Upper lobe of right lung (tissue), 1 donor: ENCODE results near the gene ATP13A3. TPM values are rescaled to one million over a fixed set of nuclear protein-coding genes. Genes with fewer than 3 reads are reported as not detected.

Source experiments
- ATAC-seq: fragments of 200-7000 bp; cut with Tn5 transposase; one replicate; pipeline ENCODE4 v1.9.1; 2020; ENCODE audit warnings: mild to moderate bottlenecking, moderate library complexity
- DNase-seq: peaks from one replicate; pipeline ENCODE4 v3.0.0-alpha.2; 2020
- H3K27ac ChIP-seq: fragments of 200-600 bp; one replicate; pipeline ENCODE4 v1.8.0; 2022
- H3K27me3 ChIP-seq: fragments of 200-600 bp; one replicate; pipeline ENCODE4 v1.8.0; 2022; ENCODE audit warnings: mild to moderate bottlenecking
- H3K36me3 ChIP-seq: fragments of 200-600 bp; one replicate; pipeline ENCODE4 v1.8.0; 2022
- H3K4me1 ChIP-seq: fragments of 200-600 bp; one replicate; pipeline ENCODE4 v1.8.0; 2022
- H3K4me3 ChIP-seq: fragments of 200-600 bp; one replicate; pipeline ENCODE4 v1.8.0; 2022; ENCODE audit warnings: mild to moderate bottlenecking
- H3K9me3 ChIP-seq: fragments of 200-600 bp; one replicate; pipeline ENCODE4 v1.8.0; 2022
- intact Hi-C: fragments of 100-400 bp; cut with DNase I; formaldehyde crosslinking; loops from one replicate; pipeline ENCODE4 v1.11.0; 2022
- total RNA-seq: library from RNA; stranded (reverse); fragmentation: NEBNext Ultra II Directional; extraction: Animal tissue kit (Norgen Biotek cat#: 25700); gene quantifications from one replicate; pipeline ENCODE4 v1.2.1, GENCODE V29; 2021
- TF ChIP-seq, protein P1 (sequence below): fragments of 200-600 bp; IDR thresholded peaks from one replicate; pipeline ENCODE4 v1.8.0; 2022; ENCODE audit warnings: antibody characterized with exemption
- donor health status: DM: no; HTN: yes; CAD: no; lungs with severe emphysema.

ATP13A3 gene
- total RNA-seq, 1 donor from 2014 or later, result 101 TPM

- peaks cover 25% of the 10 kb centered on the region for H3K4me1 ChIP-seq
- H3K27me3 ChIP-seq, result no peaks in the 10 kb centered on the region
- intact Hi-C loops, result no loop called here
- no peak overlapping the region for H3K27ac ChIP-seq
- H3K4me3 ChIP-seq, result peak overlapping the region; percentile 73
- no peaks in the 10 kb centered on the region for H3K36me3 ChIP-seq
- DNase-seq, result no peak
- H3K9me3 ChIP-seq, result no peaks in the 10 kb centered on the region
- ATAC-seq, result no peak
- TF ChIP-seq, protein P1, sequence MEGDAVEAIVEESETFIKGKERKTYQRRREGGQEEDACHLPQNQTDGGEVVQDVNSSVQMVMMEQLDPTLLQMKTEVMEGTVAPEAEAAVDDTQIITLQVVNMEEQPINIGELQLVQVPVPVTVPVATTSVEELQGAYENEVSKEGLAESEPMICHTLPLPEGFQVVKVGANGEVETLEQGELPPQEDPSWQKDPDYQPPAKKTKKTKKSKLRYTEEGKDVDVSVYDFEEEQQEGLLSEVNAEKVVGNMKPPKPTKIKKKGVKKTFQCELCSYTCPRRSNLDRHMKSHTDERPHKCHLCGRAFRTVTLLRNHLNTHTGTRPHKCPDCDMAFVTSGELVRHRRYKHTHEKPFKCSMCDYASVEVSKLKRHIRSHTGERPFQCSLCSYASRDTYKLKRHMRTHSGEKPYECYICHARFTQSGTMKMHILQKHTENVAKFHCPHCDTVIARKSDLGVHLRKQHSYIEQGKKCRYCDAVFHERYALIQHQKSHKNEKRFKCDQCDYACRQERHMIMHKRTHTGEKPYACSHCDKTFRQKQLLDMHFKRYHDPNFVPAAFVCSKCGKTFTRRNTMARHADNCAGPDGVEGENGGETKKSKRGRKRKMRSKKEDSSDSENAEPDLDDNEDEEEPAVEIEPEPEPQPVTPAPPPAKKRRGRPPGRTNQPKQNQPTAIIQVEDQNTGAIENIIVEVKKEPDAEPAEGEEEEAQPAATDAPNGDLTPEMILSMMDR, result no peak
These were observed 1.4 kb upstream of the ATP13A3 start for GRCh38 chr3:194488055-194488742.

- peak overlapping the region; percentile 73 for H3K4me3 ChIP-seq
- peaks cover 25% of the 10 kb centered on the region for H3K4me1 ChIP-seq
- H3K27ac ChIP-seq, result peak overlapping the region; percentile 86
- peak; percentile 54 for ATAC-seq
- no peaks in the 10 kb centered on the region for H3K27me3 ChIP-seq
- peak; percentile 85 for DNase-seq
- TF ChIP-seq, protein P1, result no peak
- H3K36me3 ChIP-seq, result no peaks in the 10 kb centered on the region
- no peaks in the 10 kb centered on the region for H3K9me3 ChIP-seq
- intact Hi-C loops, result no loop called here
These were observed 670 bp upstream of the ATP13A3 start for GRCh38 chr3:194487289-194488054.

DNA sequence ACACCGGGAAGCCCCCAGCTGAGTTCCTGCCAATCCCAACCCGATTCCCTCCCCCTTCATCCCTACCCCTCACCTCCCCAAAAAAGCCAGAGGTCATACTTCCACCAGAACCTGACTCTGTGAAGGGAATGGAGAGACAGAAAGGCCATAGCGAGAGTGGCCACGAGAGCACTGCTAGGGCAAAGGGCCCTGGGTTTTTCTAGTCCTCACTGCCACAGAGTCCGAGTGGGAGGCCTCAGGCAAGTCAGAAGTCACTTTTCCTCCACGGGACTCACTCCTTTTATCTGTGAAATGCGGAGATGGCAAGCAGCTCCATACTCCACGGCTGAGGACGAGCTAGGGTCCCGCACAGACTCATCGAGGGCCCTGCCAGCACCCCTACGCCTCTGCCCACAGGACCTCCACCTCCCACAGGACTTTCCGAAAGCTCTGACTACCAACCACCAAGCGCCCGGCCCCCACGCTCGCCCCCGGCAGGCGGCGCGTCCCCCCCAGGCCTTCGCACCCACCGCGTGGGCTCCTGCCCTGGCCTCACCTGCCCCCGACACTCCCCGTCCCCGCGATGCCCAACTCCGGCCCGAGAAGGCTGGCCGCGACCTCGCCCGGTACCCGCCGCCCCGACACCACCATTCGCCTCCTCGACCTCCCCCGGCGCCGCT lies 792 bp downstream of the ATP13A3 start:
- Histone ChIP-seq H3K4me1 (peaks cover 30% of the 10 kb centered on the region), H3K27me3 (no peaks in the 10 kb centered on the region), H3K36me3 (no peaks in the 10 kb centered on the region), H3K27ac (peak overlapping the region; percentile 86), H3K4me3 (peak overlapping the region; percentile 73), H3K9me3 (no peaks in the 10 kb centered on the region)
- peak; percentile 8 for ATAC-seq
- intact Hi-C loops, result no loop called here
- peak; percentile 79 for DNase-seq
- TF ChIP-seq, protein P1, result peak; percentile 25

- Histone ChIP-seq H3K36me3 (no peaks in the 10 kb centered on the region), H3K4me3 (peak overlapping the region; percentile 73), H3K9me3 (no peaks in the 10 kb centered on the region), H3K4me1 (peaks cover 34% of the 10 kb centered on the region), H3K27ac (peak overlapping the region; percentile 86), H3K27me3 (no peaks in the 10 kb centered on the region)
- TF ChIP-seq, protein P1, result no peak
- ATAC-seq (no peak), DNase-seq (no peak)
- intact Hi-C loops, result no loop called here
These were observed 1.3 kb downstream of the ATP13A3 start for GRCh38 chr3:194485468-194485880.

- Histone ChIP-seq H3K4me1 (peaks cover 34% of the 10 kb centered on the region), H3K27ac (peak overlapping the region; percentile 86), H3K4me3 (peak overlapping the region; percentile 73), H3K27me3 (no peaks in the 10 kb centered on the region), H3K36me3 (no peaks in the 10 kb centered on the region), H3K9me3 (no peaks in the 10 kb centered on the region)
- DNase-seq (no peak), ATAC-seq (no peak)
- TF ChIP-seq, protein P1, result no peak
- intact Hi-C loops, result no loop called here
These were observed 2.2 kb downstream of the ATP13A3 start for GRCh38 chr3:194484614-194485013.
